ENCODE results near the gene CDK5R2. TPM values are rescaled to one million over a fixed set of nuclear protein-coding genes. Genes with fewer than 3 reads are reported as not detected.

Gene CDK5R2
- total RNA-seq, 2 experiments from 2014 or later: not detected

Small RNA genes lying within 50 kb of the gene (microRNA-seq; reads per million reads assigned to microRNA genes)
- 5.7 reads per million, percentile 7 among the genes with 10 or more reads in this experiment for gene MIR375

Other genes with a start within 250 kb of the CDK5R2 start
- gene TTLL4, start 248.8 kb upstream of the CDK5R2 start, total RNA-seq: 10 to 100 TPM; 25.8 to 27.7 TPM
- not detected for gene CYP27A1, start 177.5 kb upstream of the CDK5R2 start, total RNA-seq
- gene PRKAG3, start 127.9 kb upstream of the CDK5R2 start, total RNA-seq: not detected
- gene WNT6, start 99.9 kb upstream of the CDK5R2 start, total RNA-seq: not detected
- not detected for gene WNT10A, start 78.8 kb upstream of the CDK5R2 start, total RNA-seq
- not detected for gene FEV, start 25.5 kb downstream of the CDK5R2 start, total RNA-seq
- gene CRYBA2, start 33.8 kb downstream of the CDK5R2 start, total RNA-seq: not detected
- gene CFAP65, start 81.8 kb downstream of the CDK5R2 start, total RNA-seq: not detected
- gene IHH, start 101.3 kb downstream of the CDK5R2 start, total RNA-seq: not detected
- gene NHEJ1, start 201.1 kb downstream of the CDK5R2 start, total RNA-seq: 10 to 100 TPM; 19.1 to 23.1 TPM
- gene SLC23A3, start 210.4 kb downstream of the CDK5R2 start, total RNA-seq: 1 to 10 TPM; 2.0 to 2.2 TPM
- gene CNPPD1, start 217.3 kb downstream of the CDK5R2 start, total RNA-seq: 10 to 100 TPM; 75.1 to 81.4 TPM
- 100 to 1,000 TPM; 104 to 111 TPM for gene RETREG2, start 218.6 kb downstream of the CDK5R2 start, total RNA-seq
- 10 to 100 TPM; 57.0 to 59.5 TPM for gene ZFAND2B, start 247.1 kb downstream of the CDK5R2 start, total RNA-seq

Data from activated CD8-positive, alpha-beta T cell treated with anti-CD3 and anti-CD28 coated beads, Interleukin-2, amount 10 ng/mL, durations not matched to agents 7 days and 5 days (primary cell).